ENCODE results near the gene CNTD1.
"Not testable (repeated sequence)": the region's sequence is repeated elsewhere in the genome, so short reads cannot be mapped to it uniquely, and the experiment has no call there.

The CNTD1 gene

GRCh38 chr17:42848093-42848492 lies 49.4 kb downstream of the CNTD1 start:
- DNase-seq = no peak

GRCh38 chr17:42849031-42849430 lies 50.4 kb downstream of the CNTD1 start:
- DNase-seq = no peak

GRCh38 chr17:42849451-42850181 lies 51.0 kb downstream of the CNTD1 start:
- DNase-seq = no peak

GRCh38 chr17:42850954-42851353 lies 52.3 kb downstream of the CNTD1 start, which contains the start of gene AOC3:
Gene AOC3, plus strand, starts transcription at chr17:42851199. Its CDS starts 145 bp downstream, at chr17:42851344.
- DNase-seq = no peak

- not testable (repeated sequence) for DNase-seq
These were observed 52.9 kb downstream of the CNTD1 start for GRCh38 chr17:42851371-42852240.

GRCh38 chr17:42852351-42852750 lies 53.7 kb downstream of the CNTD1 start:
- DNase-seq = no peak

- no peak for DNase-seq
These were observed 54.3 kb downstream of the CNTD1 start for GRCh38 chr17:42853004-42853403.

GRCh38 chr17:42853597-42853967 lies 54.9 kb downstream of the CNTD1 start:
- DNase-seq = no peak

GRCh38 chr17:42853968-42854790 lies 55.5 kb downstream of the CNTD1 start:
- DNase-seq = no peak

- no peak for DNase-seq
These were observed 56.5 kb downstream of the CNTD1 start for GRCh38 chr17:42855048-42855596.

GRCh38 chr17:42856093-42856492 lies 57.4 kb downstream of the CNTD1 start:
- DNase-seq = not testable (repeated sequence)

GRCh38 chr17:42856516-42856915 lies 57.9 kb downstream of the CNTD1 start:
- not testable (repeated sequence) for DNase-seq

GRCh38 chr17:42857389-42857788 lies 58.7 kb downstream of the CNTD1 start:
- DNase-seq = no peak

Data from NCI-H1694 (cell line).